Loucy (cell line): Measurements from ENCODE around the gene ISCU.

Experiments
- H2AFZ ChIP-seq: fragments of 200-600 bp; sonication (generic); 2 replicates; pipeline ENCODE4 v1.6.0; 2016; ENCODE audit warnings: antibody characterized with exemption, mild to moderate bottlenecking, low read length, moderate library complexity
- H3F3A ChIP-seq: fragments of 200-600 bp; 2 replicates; pipeline ENCODE4 v1.6.0; 2016; ENCODE audit warnings: antibody characterized with exemption, low read depth, mild to moderate bottlenecking
- H3K27me3 ChIP-seq: fragments of 200-600 bp; sonication (generic); 2 replicates; pipeline ENCODE4 v1.6.1; 2014; ENCODE audit warnings: low read length, mild to moderate bottlenecking; ENCODE audit not compliant: insufficient read depth, poor library complexity, severe bottlenecking
- H3K36me3 ChIP-seq: fragments of 200-600 bp; sonication (generic); 2 replicates; pipeline ENCODE4 v1.6.1; 2016; ENCODE audit warnings: low read length; ENCODE audit not compliant: insufficient read depth
- H3K4me1 ChIP-seq: fragments of 200-600 bp; sonication (generic); 2 replicates; pipeline ENCODE4 v1.5.1; 2014; ENCODE audit warnings: low read length, mild to moderate bottlenecking; ENCODE audit not compliant: insufficient read depth, poor library complexity, severe bottlenecking
- H3K4me2 ChIP-seq: fragments of 200-600 bp; sonication (generic); 2 replicates; pipeline ENCODE4 v1.6.0; 2014; ENCODE audit warnings: antibody characterized with exemption, low read length, low read depth, mild to moderate bottlenecking; ENCODE audit not compliant: poor library complexity, severe bottlenecking
- H3K4me3 ChIP-seq: fragments of 200-600 bp; sonication (generic); 2 replicates; pipeline ENCODE4 v1.5.1; 2014; ENCODE audit warnings: low read length, mild to moderate bottlenecking, mixed read lengths; ENCODE audit not compliant: poor library complexity, severe bottlenecking
- H3K79me2 ChIP-seq: fragments of 200-600 bp; sonication (generic); 2 replicates; pipeline ENCODE4 v1.6.1; 2014; ENCODE audit warnings: low read length; ENCODE audit not compliant: insufficient read depth
- H3K9ac ChIP-seq: fragments of 200-600 bp; sonication (generic); 2 replicates; pipeline ENCODE4 v1.6.0; 2014; ENCODE audit warnings: mild to moderate bottlenecking, low read depth, low read length, moderate library complexity; ENCODE audit not compliant: poor library complexity, severe bottlenecking
- H3K9me2 ChIP-seq: fragments of 200-600 bp; sonication (generic); replicated peaks from 2 replicates; pipeline ENCODE4 v1.6.1; 2016; ENCODE audit warnings: low read depth, low read length, mixed read lengths
- H3K9me3 ChIP-seq: fragments of 200-600 bp; sonication (generic); 2 replicates; pipeline ENCODE4 v1.6.1; 2014; ENCODE audit warnings: mild to moderate bottlenecking, antibody characterized with exemption, low read length, low read depth; ENCODE audit not compliant: insufficient read depth
- H4K20me1 ChIP-seq: fragments of 200-600 bp; sonication (generic); 2 replicates; pipeline ENCODE4 v1.6.0; 2014; ENCODE audit warnings: antibody characterized with exemption, low read length, mild to moderate bottlenecking; ENCODE audit not compliant: insufficient read depth, poor library complexity, severe bottlenecking
- CTCF ChIP-seq: fragments of 200-600 bp; sonication (generic); conservative IDR thresholded peaks from 2 replicates; pipeline ENCODE4 v1.5.1; 2014; ENCODE audit warnings: mild to moderate bottlenecking, antibody characterized with exemption, low read length
- EZH2phosphoT487 ChIP-seq: fragments of 200-600 bp; IDR thresholded peaks from 2 replicates; pipeline ENCODE4 v1.6.1; 2018; ENCODE audit warnings: antibody characterized with exemption, mild to moderate bottlenecking, moderate library complexity, borderline replicate concordance

ISCU gene

GRCh38 chr12:108559748-108560147 lies 2.6 kb upstream of the ISCU start:
- TF ChIP-seq CTCF, result no peak; the same call in 1 of the 2 replicates
- TF ChIP-seq EZH2phosphoT487, result no peak
- Histone ChIP-seq H2AFZ (no peak overlapping the region), H4K20me1 (peaks cover 56% of the 10 kb centered on the region), H3K36me3 (no peaks in the 10 kb centered on the region), H3K9me3 (no peaks in the 10 kb centered on the region), H3K27me3 (peaks cover 4% of the 10 kb centered on the region), H3K4me3 (peak overlapping the region; percentile 85), H3F3A (peaks cover 7% of the 10 kb centered on the region), H3K9ac (peak overlapping the region; percentile 97), H3K4me1 (peaks cover 60% of the 10 kb centered on the region), H3K9me2 (no peaks in the 10 kb centered on the region), H3K4me2 (peak overlapping the region; percentile 100), H3K79me2 (peaks cover 79% of the 10 kb centered on the region)

GRCh38 chr12:108560321-108560721 lies 2.1 kb upstream of the ISCU start:
- peaks cover 55% of the 10 kb centered on the region for H4K20me1 ChIP-seq
- H3K36me3 ChIP-seq, result no peaks in the 10 kb centered on the region
- no peak overlapping the region for H2AFZ ChIP-seq
- H3K4me1 ChIP-seq, result peaks cover 61% of the 10 kb centered on the region
- no peaks in the 10 kb centered on the region for H3K9me2 ChIP-seq
- TF ChIP-seq CTCF (no peak), EZH2phosphoT487 (no peak)
- peaks cover 4% of the 10 kb centered on the region for H3K27me3 ChIP-seq
- H3K4me2 ChIP-seq, result peak overlapping the region; percentile 100
- H3K9me3 ChIP-seq, result no peaks in the 10 kb centered on the region
- H3K79me2 ChIP-seq, result peaks cover 73% of the 10 kb centered on the region
- H3K4me3 ChIP-seq, result peak overlapping the region; percentile 85
- H3F3A ChIP-seq, result peaks cover 11% of the 10 kb centered on the region
- peak overlapping the region; percentile 97 for H3K9ac ChIP-seq

GRCh38 chr12:108560752-108561719 lies 1.4 kb upstream of the ISCU start, which contains the start of gene SART3:
Gene SART3, minus strand, starts transcription at chr12:108561173. Its CDS starts 19 bp downstream, at chr12:108561154.
- Histone ChIP-seq H3K4me1 (peaks cover 61% of the 10 kb centered on the region), H3K9me3 (no peaks in the 10 kb centered on the region), H3F3A (peaks cover 17% of the 10 kb centered on the region)

More at GRCh38 chr12:108560752-108561719, 1.4 kb upstream of the ISCU start, which contains the start of gene SART3:
- TF ChIP-seq CTCF, result no peak
- TF ChIP-seq EZH2phosphoT487, result no peak
- Histone ChIP-seq H3K4me3 (peak within 1 kb of the TSS; percentile 85), H2AFZ (peak within 1 kb of the TSS; percentile 96), H3K9me2 (no peaks in the 10 kb centered on the region), H3K79me2 (peaks cover 66% of the 10 kb centered on the region), H4K20me1 (peaks cover 53% of the 10 kb centered on the region), H3K4me2 (peak within 1 kb of the TSS; percentile 100), H3K27me3 (peaks cover 4% of the 10 kb centered on the region), H3K9ac (peak within 1 kb of the TSS; percentile 97), H3K36me3 (no peaks in the 10 kb centered on the region)
